MM.1S (cell line): Measurements from ENCODE around the gene PSMD11.

Experiments
- DNase-seq: peaks from one replicate; pipeline ENCODE4 v3.0.0-alpha.2; 2015
- H2AFZ ChIP-seq: fragments of 300-600 bp; sonication (generic); 2 replicates; pipeline ENCODE4 v1.6.0; 2016; ENCODE audit warnings: antibody characterized with exemption, low read length
- H3F3A ChIP-seq: fragments of 300-600 bp; sonication (generic); 2 replicates; pipeline ENCODE4 v1.6.1; 2016; ENCODE audit warnings: mild to moderate bottlenecking, antibody characterized with exemption, low read length, moderate library complexity, mixed read lengths; ENCODE audit not compliant: insufficient read depth
- H3K27ac ChIP-seq: fragments of 300-600 bp; sonication (generic); 2 replicates; pipeline ENCODE4 v1.5.1; 2016; ENCODE audit warnings: mild to moderate bottlenecking, low read length
- H3K27me3 ChIP-seq: fragments of 300-600 bp; sonication (generic); replicated peaks from 2 replicates; pipeline ENCODE4 v1.6.0; 2016; ENCODE audit warnings: low read length; ENCODE audit not compliant: insufficient read depth
- H3K36me3 ChIP-seq: fragments of 300-600 bp; sonication (generic); replicated peaks from 2 replicates; pipeline ENCODE4 v1.6.1; 2016; ENCODE audit warnings: mild to moderate bottlenecking, low read length, mixed read lengths; ENCODE audit not compliant: insufficient read depth
- H3K4me1 ChIP-seq: fragments of 300-600 bp; sonication (generic); 2 replicates; pipeline ENCODE4 v1.6.1; 2016; ENCODE audit warnings: low read length, mixed read lengths
- H3K4me2 ChIP-seq: fragments of 300-600 bp; sonication (generic); 2 replicates; pipeline ENCODE4 v1.6.0; 2016; ENCODE audit warnings: low read depth, low read length
- H3K4me3 ChIP-seq: fragments of 300-600 bp; sonication (generic); 2 replicates; pipeline ENCODE4 v1.5.1; 2016; ENCODE audit warnings: low read length, mixed read lengths
- H3K79me2 ChIP-seq: fragments of 300-600 bp; sonication (generic); 2 replicates; pipeline ENCODE4 v1.6.1; 2016; ENCODE audit warnings: mixed run types, low read length, mixed read lengths
- H3K9ac ChIP-seq: fragments of 300-600 bp; sonication (generic); 2 replicates; pipeline ENCODE4 v1.6.1; 2016; ENCODE audit warnings: low read length, mixed read lengths
- H3K9me2 ChIP-seq: fragments of 300-600 bp; sonication (generic); replicated peaks from 2 replicates; pipeline ENCODE4 v1.6.1; 2016; ENCODE audit warnings: mild to moderate bottlenecking, low read length, mixed read lengths; ENCODE audit not compliant: insufficient read depth
- H3K9me3 ChIP-seq: fragments of 300-600 bp; sonication (generic); replicated peaks from 2 replicates; pipeline ENCODE4 v1.6.1; 2016; ENCODE audit warnings: mild to moderate bottlenecking, low read length, mixed read lengths; ENCODE audit not compliant: insufficient read depth
- H4K20me1 ChIP-seq: fragments of 300-600 bp; sonication (generic); 2 replicates; pipeline ENCODE4 v1.6.1; 2016; ENCODE audit warnings: mild to moderate bottlenecking, low read length, moderate library complexity, mixed read lengths; ENCODE audit not compliant: insufficient read depth
- CTCF ChIP-seq: fragments of 300-600 bp; sonication (generic); IDR thresholded peaks from 2 replicates; pipeline ENCODE4 v1.5.1; 2016; ENCODE audit warnings: antibody characterized with exemption, low read length, mixed read lengths
- EZH2 ChIP-seq: fragments of 300-600 bp; sonication (generic); optimal IDR thresholded peaks from 2 replicates; pipeline ENCODE3; 2017; ENCODE audit warnings: low read depth, mild to moderate bottlenecking, antibody characterized with exemption, low read length, mixed read lengths
- EZH2phosphoT487 ChIP-seq: fragments of 300-600 bp; sonication (generic); IDR thresholded peaks from 2 replicates; pipeline ENCODE4 v1.6.1; 2018; ENCODE audit warnings: antibody characterized with exemption, low read length

The PSMD11 gene

GRCh38 chr17:32528825-32529224 is 84.5 kb downstream of the PSMD11 start:
- H3K79me2 ChIP-seq = no peaks in the 10 kb centered on the region
- no peak overlapping the region for H3K9ac ChIP-seq
- no peaks in the 10 kb centered on the region for H3K9me2 ChIP-seq
- no peak for TF ChIP-seq EZH2
- TF ChIP-seq CTCF = no peak
- TF ChIP-seq EZH2phosphoT487 = no peak
- no peaks in the 10 kb centered on the region for H3K36me3 ChIP-seq
- no peak for DNase-seq
- no peaks in the 10 kb centered on the region; the same call in 1 of the 2 replicates for H4K20me1 ChIP-seq
- no peak overlapping the region for H3K4me2 ChIP-seq
- peaks cover 13% of the 10 kb centered on the region for H3K4me1 ChIP-seq
- peaks cover 9% of the 10 kb centered on the region for H3F3A ChIP-seq
- no peaks in the 10 kb centered on the region for H3K27me3 ChIP-seq
- no peak overlapping the region for H3K27ac ChIP-seq
- H3K9me3 ChIP-seq = no peaks in the 10 kb centered on the region
- H2AFZ ChIP-seq = no peak overlapping the region
- H3K4me3 ChIP-seq = no peak overlapping the region

GRCh38 chr17:32529604-32530003 is 85.3 kb downstream of the PSMD11 start:
- Histone ChIP-seq H3K4me3 (no peak overlapping the region), H3F3A (0 out of 2 replicates have a peak, but pooled peaks cover 3% of the 10 kb centered on the region), H4K20me1 (no peaks in the 10 kb centered on the region), H3K4me2 (no peak overlapping the region), H3K79me2 (no peaks in the 10 kb centered on the region), H3K27me3 (no peaks in the 10 kb centered on the region), H2AFZ (no peak overlapping the region), H3K9me3 (no peaks in the 10 kb centered on the region), H3K27ac (no peak overlapping the region), H3K9me2 (no peaks in the 10 kb centered on the region), H3K36me3 (no peaks in the 10 kb centered on the region), H3K4me1 (peaks cover 7% of the 10 kb centered on the region), H3K9ac (no peak overlapping the region)
- TF ChIP-seq EZH2phosphoT487 (no peak), EZH2 (no peak), CTCF (no peak)
- no peak for DNase-seq
